ENCODE measurements around the gene ZFAND4. TPM values are rescaled to one million over a fixed set of nuclear protein-coding genes. Genes with fewer than 3 reads are reported as not detected.

The ZFAND4 gene
- total and polyA plus RNA-seq, 12 donors = 3.2 to 12.5 (median 10.3) TPM

- 88 to 93% methylated on average over 4 of the region's 4 CpGs for whole genome bisulfite sequencing, 2 donors
- Histone ChIP-seq H3K4me1 (no peaks in the 10 kb centered on the region), H3K27ac (no peak overlapping the region), H3K4me3 (no peak overlapping the region), H3K9me3 (no peaks in the 10 kb centered on the region), H3K27me3 (no peaks in the 10 kb centered on the region), H3K36me3 (peaks cover 0 to 79% (median 3%) of the 10 kb centered on the region in 9 donors)
- DNase-seq = no peak
- no peak for ATAC-seq
- TF ChIP-seq CTCF (IDR thresholded peaks at IDR 0.05) = no peak
- intact Hi-C loops (cut with DNase I) = no loop called here
Observed at GRCh38 chr10:45640941-45641340, 31.6 kb downstream of the ZFAND4 start.

DNA sequence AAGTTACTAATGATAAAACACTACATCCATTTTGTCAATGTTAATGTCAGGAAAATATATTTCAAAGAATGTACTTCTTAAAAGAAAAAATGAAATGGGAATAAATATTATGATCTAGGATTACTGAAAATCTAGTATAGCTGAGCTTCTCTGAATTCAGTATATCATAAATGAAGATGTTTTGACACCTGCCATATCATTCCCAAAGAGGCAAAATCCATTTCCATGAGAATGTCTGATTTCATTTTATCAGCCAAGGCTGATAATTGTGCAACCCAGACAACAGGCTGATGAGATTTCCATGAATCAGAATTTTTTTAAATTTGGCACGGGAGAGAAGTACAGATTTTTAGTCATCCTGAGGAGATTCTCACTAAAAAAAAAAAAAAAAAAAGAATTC lies 32.5 kb downstream of the ZFAND4 start:
- Histone ChIP-seq H3K27ac (no peak overlapping the region), H3K27me3 (no peaks in the 10 kb centered on the region), H3K36me3 (peaks cover 0 to 70% (median 3%) of the 10 kb centered on the region in 9 donors), H3K4me1 (no peaks in the 10 kb centered on the region), H3K9me3 (peaks cover 0 to 6% (median 0%) of the 10 kb centered on the region in 11 donors), H3K4me3 (no peak overlapping the region)
- no peak for TF ChIP-seq CTCF (IDR thresholded peaks at IDR 0.05)
- DNase-seq = no peak
- intact Hi-C loops (cut with DNase I) = no loop called here
- 84 to 93% methylated on average over 1 of the region's 1 CpG for WGBS, 2 donors
- no peak for ATAC-seq

DNA sequence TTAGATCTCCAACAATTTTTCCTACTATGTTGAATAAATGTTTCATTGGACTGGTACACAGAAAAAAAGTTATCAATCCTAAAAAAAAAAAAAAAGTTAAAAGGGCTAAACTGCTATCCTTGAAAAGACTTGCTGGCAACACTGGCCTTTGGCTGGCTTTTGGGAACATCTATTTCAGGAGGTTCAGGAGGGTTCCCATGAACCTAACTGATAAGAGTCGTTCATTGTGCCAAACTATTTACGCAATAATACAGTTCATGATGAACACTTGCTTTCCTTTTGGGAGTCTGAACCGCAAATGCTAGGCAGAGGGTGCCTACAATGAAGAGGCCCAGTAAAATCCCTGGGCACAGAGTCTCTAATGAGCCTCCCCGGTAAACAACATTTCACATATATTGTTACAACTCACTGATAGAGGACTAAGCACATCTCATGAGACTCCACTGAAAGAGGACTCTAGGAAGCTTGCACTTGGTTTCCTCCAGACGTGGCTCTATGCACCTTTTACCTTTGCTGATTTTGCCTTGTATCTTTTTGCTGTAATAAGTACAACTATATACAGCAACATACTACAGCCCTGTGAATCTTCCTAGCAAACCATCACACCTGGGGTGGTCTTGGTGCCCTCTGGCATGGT lies 45.0 kb downstream of the ZFAND4 start:
- Histone ChIP-seq H3K9me3 (no peaks in the 10 kb centered on the region), H3K4me3 (no peak overlapping the region), H3K27me3 (no peaks in the 10 kb centered on the region), H3K4me1 (peaks cover 3 to 36% (median 11%) of the 10 kb centered on the region in 9 donors), H3K36me3 (peaks cover 0 to 31% (median 0%) of the 10 kb centered on the region in 9 donors), H3K27ac (peak overlapping the region in 9 of 10 donors; percentile 51 to 85 (median 71))
- ATAC-seq = peak; percentile 84 to 97 (median 94)
- intact Hi-C loops (cut with DNase I) = loop anchor here in 3 of 10 donors (2.0 to 5.0 kb wide), 3 partner anchors 19 to 45 kb away; partner anchors contain the start of gene ZFAND4 (in 1 of the 3)
- DNase-seq = peak in 1 of 2 donors; percentile 55
- TF ChIP-seq CTCF (IDR thresholded peaks at IDR 0.05) = no peak
- WGBS, 2 donors = 44 to 45% methylated on average over 5 of the region's 5 CpGs

- no peak for TF ChIP-seq CTCF (IDR thresholded peaks at IDR 0.05)
- Histone ChIP-seq H3K36me3 (peaks cover 0 to 32% (median 0%) of the 10 kb centered on the region in 9 donors), H3K4me3 (no peak overlapping the region), H3K27me3 (no peaks in the 10 kb centered on the region), H3K27ac (peak overlapping the region in 9 of 10 donors; percentile 18 to 85 (median 71)), H3K4me1 (peaks cover 3 to 36% (median 11%) of the 10 kb centered on the region in 9 donors), H3K9me3 (no peaks in the 10 kb centered on the region)
- ATAC-seq = peak in 6 of 8 donors; percentile 46 to 72 (median 60)
- whole genome bisulfite sequencing, 2 donors = 35 to 51% methylated on average over 3 of the region's 3 CpGs
- intact Hi-C loops (cut with DNase I) = loop anchor here in 3 of 10 donors (2.0 to 5.0 kb wide), 3 partner anchors 21 to 47 kb away; partner anchors contain the start of gene ZFAND4 (in 1 of the 3)
- no peak for DNase-seq
Observed at GRCh38 chr10:45625879-45626278, 46.7 kb downstream of the ZFAND4 start.

All from heart right ventricle (tissue), 16 donors.